Endothelial cell of umbilical vein (primary cell): Measurements from ENCODE around the gene PRKCB.

Experiments used
- CTCF ChIP-seq, 2 donors: IDR thresholded peaks; 1 replicate in 1 of 2; 2 replicates in 1 of 2; pipeline ENCODE4 v1.5.1; 2011; ENCODE audit warnings: low read length in 2 of 2, mild to moderate bottlenecking in 2 of 2, moderate library complexity in 2 of 2, control low read depth in 1 of 2, inconsistent platforms in 1 of 2, low read depth in 1 of 2; ENCODE audit not compliant: insufficient read depth in 1 of 2; ENCODE audit errors: extremely low read depth in 1 of 2
- FOS ChIP-seq: IDR thresholded peaks from 2 replicates; pipeline ENCODE4 v1.6.1; 2011; ENCODE audit warnings: mild to moderate bottlenecking, low read length, moderate library complexity, borderline replicate concordance; ENCODE audit not compliant: insufficient read depth
- JUN ChIP-seq: IDR thresholded peaks from 2 replicates; pipeline ENCODE4 v1.6.1; 2011; ENCODE audit warnings: borderline replicate concordance, low read depth; ENCODE audit not compliant: insufficient read length, insufficient read depth
- MAX ChIP-seq: IDR thresholded peaks from 2 replicates; pipeline ENCODE4 v1.6.1; 2011; ENCODE audit not compliant: insufficient read depth, insufficient read length
- POLR2A ChIP-seq: IDR thresholded peaks from 2 replicates; pipeline ENCODE4 v1.6.1; 2012; ENCODE audit warnings: low read depth, mild to moderate bottlenecking, control low read depth, low read length
- POLR2AphosphoS5 ChIP-seq: IDR thresholded peaks from 2 replicates; pipeline ENCODE4 v1.6.1; 2012; ENCODE audit warnings: low read depth, mild to moderate bottlenecking, control low read depth, low read length, moderate library complexity; ENCODE audit not compliant: insufficient read depth

GRCh38 chr16:23859713-23860269 lies 24.0 kb downstream of the PRKCB start:
- TF ChIP-seq CTCF (IDR thresholded peaks at IDR 0.05; ENCODE audit: extremely low read depth in 1 of 2, insufficient read depth in 1 of 2, low read depth in 1 of 2, low read length in 2 of 2) (no peak), POLR2A (no peak), JUN (no peak), FOS (no peak), MAX (no peak), POLR2AphosphoS5 (no peak)
